ENCODE measurements around the gene NMNAT2.

DNA sequence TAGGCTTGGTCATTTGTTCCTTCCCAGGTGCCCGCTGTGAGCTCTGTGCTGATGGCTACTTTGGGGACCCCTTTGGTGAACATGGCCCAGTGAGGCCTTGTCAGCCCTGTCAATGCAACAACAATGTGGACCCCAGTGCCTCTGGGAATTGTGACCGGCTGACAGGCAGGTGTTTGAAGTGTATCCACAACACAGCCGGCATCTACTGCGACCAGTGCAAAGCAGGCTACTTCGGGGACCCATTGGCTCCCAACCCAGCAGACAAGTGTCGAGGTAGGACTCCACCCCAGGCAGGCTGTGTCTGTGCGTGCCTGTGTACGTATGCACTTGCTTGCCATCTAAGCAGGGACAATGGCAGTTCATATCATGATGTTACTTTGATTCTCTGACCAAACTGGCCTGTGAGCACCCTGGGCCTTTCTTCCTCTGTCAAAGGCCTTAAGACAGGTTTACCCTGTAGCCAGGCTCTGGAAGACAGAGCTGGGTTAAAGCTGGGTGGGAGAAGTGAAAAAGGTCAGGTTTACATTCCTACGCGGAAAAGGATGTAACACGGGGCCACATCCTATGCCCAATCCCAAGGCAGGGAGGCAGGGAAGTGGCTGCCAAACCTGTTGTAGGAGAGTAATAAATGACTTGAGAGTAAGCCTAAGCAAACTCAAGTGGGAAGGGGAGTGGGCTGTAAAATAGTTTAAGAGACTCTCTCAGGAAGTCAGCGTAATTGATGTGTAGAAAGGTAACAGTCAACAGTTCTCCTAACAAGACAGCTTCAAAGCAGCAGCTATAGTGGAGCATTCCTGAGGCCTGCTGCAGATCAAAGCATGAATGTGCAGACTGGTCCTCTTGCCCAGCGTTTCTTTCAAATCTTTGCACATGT lies 189.6 kb downstream of the NMNAT2 start:
- TF ChIP-seq, protein P1, sequence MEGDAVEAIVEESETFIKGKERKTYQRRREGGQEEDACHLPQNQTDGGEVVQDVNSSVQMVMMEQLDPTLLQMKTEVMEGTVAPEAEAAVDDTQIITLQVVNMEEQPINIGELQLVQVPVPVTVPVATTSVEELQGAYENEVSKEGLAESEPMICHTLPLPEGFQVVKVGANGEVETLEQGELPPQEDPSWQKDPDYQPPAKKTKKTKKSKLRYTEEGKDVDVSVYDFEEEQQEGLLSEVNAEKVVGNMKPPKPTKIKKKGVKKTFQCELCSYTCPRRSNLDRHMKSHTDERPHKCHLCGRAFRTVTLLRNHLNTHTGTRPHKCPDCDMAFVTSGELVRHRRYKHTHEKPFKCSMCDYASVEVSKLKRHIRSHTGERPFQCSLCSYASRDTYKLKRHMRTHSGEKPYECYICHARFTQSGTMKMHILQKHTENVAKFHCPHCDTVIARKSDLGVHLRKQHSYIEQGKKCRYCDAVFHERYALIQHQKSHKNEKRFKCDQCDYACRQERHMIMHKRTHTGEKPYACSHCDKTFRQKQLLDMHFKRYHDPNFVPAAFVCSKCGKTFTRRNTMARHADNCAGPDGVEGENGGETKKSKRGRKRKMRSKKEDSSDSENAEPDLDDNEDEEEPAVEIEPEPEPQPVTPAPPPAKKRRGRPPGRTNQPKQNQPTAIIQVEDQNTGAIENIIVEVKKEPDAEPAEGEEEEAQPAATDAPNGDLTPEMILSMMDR (IDR thresholded peaks at IDR 0.05; ENCODE audit: insufficient read depth, low read depth, low read length) = no peak
- no peak for TF ChIP-seq EZH2 (IDR thresholded peaks at IDR 0.05; ENCODE audit: insufficient read depth, low read length)
